Retinal pigment epithelial cell (primary cell): ENCODE measurements around the gene MBD5.

Source experiments
- DNase-seq: peaks from one replicate; pipeline ENCODE4 v3.0.0-alpha.2; 2010; ENCODE audit warnings: low read depth
- H3K4me3 ChIP-seq: 2 replicates; pipeline ENCODE4 v1.5.1; 2011; ENCODE audit warnings: mild to moderate bottlenecking, low read length, control low read depth, moderate library complexity
- CTCF ChIP-seq: conservative IDR thresholded peaks from 2 replicates; pipeline ENCODE4 v1.5.1; 2011; ENCODE audit warnings: low read depth, low read length, control low read depth, inconsistent platforms

Gene MBD5

DNA sequence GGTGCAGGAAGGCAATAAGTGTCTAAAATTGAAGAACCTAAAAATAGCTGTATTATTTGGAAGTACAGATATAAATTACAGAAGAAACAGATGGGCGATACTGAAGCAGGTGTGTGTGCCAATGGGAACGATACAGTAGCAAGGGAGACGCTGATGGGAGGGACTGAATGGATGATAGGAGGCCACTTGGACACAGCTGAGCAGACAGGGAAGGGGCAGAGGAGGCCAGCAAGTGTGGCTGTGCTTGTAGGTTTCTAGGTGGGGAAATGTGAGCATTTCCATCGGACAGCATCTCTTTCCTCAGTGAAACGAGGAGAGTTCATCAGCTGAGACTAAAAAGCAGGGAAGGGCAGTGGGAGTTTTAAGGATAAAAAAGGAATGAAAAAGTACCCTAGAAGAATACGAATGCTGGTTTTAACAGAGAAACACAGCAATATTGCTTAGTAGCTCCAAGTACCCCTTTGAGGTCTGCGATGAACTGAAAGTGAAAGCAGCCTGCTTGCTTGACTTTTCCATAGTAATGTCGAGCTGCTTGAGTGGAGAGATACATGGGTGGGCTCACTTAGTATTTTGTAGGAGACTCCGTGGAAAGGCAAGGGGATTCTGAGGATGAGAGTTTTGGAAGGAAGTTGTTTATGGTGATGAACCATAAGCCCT, 531.9 kb downstream of the MBD5 start:
- no peak for TF ChIP-seq CTCF
- no peak for DNase-seq
- no peak overlapping the region for H3K4me3 ChIP-seq

GRCh38 chr2:148553332-148553887, 532.5 kb downstream of the MBD5 start:
- H3K4me3 ChIP-seq = no peak overlapping the region
- DNase-seq = no peak
- TF ChIP-seq CTCF = no peak

- DNase-seq = no peak
- no peak overlapping the region for H3K4me3 ChIP-seq
- no peak for TF ChIP-seq CTCF
These were observed 533.8 kb downstream of the MBD5 start for GRCh38 chr2:148554459-148555247.

GRCh38 chr2:148555622-148556294, 534.9 kb downstream of the MBD5 start:
- TF ChIP-seq CTCF = no peak
- no peak for DNase-seq
- H3K4me3 ChIP-seq = no peak overlapping the region

DNA sequence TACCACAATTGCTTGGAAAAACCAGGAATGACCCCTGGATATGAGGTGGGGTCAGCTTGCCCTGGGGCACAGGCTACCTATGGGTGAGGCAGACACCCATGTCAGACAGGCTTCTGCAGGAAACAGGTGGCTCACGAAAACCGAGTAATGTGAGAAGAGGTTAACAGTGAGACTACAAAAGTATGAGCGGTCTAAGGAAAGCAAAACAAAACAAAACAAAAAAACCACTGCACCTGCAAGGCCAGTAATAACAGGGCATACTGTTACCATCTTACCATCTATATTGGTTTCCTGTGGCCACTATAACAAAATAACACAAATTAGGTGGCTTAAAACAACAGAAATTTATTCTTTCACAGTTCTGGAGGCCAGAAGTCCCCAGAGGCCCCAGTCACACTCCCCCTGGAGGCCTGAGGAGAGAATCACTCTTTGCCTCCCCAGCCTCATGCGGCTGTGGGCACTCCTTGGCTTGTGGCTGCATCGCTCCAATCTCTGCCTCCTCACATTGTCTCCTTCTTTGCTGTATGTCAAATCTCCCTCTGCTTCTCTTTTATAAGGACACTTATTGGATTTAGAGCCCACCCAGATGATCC, 537.0 kb downstream of the MBD5 start:
- H3K4me3 ChIP-seq = no peak overlapping the region
- DNase-seq = no peak
- TF ChIP-seq CTCF = peak; percentile 19

GRCh38 chr2:148560496-148560895, 539.6 kb downstream of the MBD5 start:
- no peak overlapping the region for H3K4me3 ChIP-seq
- no peak for TF ChIP-seq CTCF
- no peak for DNase-seq
